ENCODE data around the gene SMC1B.

SMC1B gene

DNA sequence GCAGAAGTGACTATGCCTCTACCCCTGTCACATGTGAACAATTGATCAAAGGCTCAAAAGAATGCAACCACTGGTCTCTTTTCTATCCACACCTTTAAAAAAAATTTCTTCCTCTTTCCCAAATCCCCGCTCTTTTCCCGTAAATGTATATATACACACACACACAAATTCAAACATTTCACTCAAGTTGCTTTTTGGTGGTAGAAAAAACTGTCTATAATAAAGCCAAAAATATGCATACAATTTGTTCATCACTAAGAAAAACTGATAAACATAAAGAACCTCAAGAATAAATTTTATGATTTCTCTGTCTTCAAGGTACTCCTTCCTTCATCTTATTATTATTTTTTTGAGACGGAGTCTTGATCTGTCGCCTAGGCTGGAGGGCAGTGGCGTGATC is 5.6 kb downstream of the SMC1B start:
- TF ChIP-seq, protein P1, sequence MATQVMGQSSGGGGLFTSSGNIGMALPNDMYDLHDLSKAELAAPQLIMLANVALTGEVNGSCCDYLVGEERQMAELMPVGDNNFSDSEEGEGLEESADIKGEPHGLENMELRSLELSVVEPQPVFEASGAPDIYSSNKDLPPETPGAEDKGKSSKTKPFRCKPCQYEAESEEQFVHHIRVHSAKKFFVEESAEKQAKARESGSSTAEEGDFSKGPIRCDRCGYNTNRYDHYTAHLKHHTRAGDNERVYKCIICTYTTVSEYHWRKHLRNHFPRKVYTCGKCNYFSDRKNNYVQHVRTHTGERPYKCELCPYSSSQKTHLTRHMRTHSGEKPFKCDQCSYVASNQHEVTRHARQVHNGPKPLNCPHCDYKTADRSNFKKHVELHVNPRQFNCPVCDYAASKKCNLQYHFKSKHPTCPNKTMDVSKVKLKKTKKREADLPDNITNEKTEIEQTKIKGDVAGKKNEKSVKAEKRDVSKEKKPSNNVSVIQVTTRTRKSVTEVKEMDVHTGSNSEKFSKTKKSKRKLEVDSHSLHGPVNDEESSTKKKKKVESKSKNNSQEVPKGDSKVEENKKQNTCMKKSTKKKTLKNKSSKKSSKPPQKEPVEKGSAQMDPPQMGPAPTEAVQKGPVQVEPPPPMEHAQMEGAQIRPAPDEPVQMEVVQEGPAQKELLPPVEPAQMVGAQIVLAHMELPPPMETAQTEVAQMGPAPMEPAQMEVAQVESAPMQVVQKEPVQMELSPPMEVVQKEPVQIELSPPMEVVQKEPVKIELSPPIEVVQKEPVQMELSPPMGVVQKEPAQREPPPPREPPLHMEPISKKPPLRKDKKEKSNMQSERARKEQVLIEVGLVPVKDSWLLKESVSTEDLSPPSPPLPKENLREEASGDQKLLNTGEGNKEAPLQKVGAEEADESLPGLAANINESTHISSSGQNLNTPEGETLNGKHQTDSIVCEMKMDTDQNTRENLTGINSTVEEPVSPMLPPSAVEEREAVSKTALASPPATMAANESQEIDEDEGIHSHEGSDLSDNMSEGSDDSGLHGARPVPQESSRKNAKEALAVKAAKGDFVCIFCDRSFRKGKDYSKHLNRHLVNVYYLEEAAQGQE (IDR thresholded peaks at IDR 0.05; ENCODE audit: insufficient read depth in 1 of 2, low read depth in 2 of 2, low read length in 2 of 2): no peak
- no peak for TF ChIP-seq POLR2AphosphoS5 (IDR thresholded peaks at IDR 0.05; ENCODE audit: low read depth, low read length)
- TF ChIP-seq SIN3A (IDR thresholded peaks at IDR 0.05; ENCODE audit: borderline replicate concordance, insufficient read depth, low read length): no peak
- TF ChIP-seq TAF1 (IDR thresholded peaks at IDR 0.05; ENCODE audit: borderline replicate concordance, insufficient read depth, low read length): no peak
- no peak for TF ChIP-seq FOXP2 (optimal IDR thresholded peaks at IDR 0.05; ENCODE audit: borderline replicate concordance, extremely low read depth, extremely low read length, insufficient read depth)

DNA sequence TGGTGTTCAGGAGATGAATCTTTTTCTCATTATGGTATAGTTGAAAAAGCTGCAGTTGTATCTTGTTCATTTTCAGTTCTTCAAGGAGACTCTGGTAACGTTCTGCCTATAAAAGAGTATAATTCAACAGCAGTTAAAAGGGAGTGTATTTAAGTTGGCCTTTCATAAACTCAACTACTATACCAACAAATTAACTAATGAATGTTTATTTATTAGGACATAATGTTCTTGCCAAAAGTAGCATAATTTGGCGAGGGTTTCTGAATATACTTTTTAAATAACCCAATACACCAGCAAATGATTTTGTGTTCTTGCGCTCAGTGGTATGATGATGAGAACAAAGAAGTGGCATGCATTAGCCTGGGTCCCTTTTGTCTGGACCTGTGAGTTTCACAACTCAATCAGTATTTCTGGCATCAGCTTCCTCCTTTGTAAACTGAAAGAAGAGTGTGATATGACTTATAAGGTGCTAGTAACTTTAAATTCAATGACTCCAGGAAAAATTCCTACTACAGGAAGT is 10.9 kb downstream of the SMC1B start:
- TF ChIP-seq SIN3A (IDR thresholded peaks at IDR 0.05; ENCODE audit: borderline replicate concordance, insufficient read depth, low read length) (no peak), TAF1 (IDR thresholded peaks at IDR 0.05; ENCODE audit: borderline replicate concordance, insufficient read depth, low read length) (no peak), POLR2AphosphoS5 (IDR thresholded peaks at IDR 0.05; ENCODE audit: low read depth, low read length) (no peak), FOXP2 (optimal IDR thresholded peaks at IDR 0.05; ENCODE audit: borderline replicate concordance, extremely low read depth, extremely low read length, insufficient read depth) (no peak)
- TF ChIP-seq, protein P1 (IDR thresholded peaks at IDR 0.05; ENCODE audit: insufficient read depth in 1 of 2, low read depth in 2 of 2, low read length in 2 of 2): no peak

DNA sequence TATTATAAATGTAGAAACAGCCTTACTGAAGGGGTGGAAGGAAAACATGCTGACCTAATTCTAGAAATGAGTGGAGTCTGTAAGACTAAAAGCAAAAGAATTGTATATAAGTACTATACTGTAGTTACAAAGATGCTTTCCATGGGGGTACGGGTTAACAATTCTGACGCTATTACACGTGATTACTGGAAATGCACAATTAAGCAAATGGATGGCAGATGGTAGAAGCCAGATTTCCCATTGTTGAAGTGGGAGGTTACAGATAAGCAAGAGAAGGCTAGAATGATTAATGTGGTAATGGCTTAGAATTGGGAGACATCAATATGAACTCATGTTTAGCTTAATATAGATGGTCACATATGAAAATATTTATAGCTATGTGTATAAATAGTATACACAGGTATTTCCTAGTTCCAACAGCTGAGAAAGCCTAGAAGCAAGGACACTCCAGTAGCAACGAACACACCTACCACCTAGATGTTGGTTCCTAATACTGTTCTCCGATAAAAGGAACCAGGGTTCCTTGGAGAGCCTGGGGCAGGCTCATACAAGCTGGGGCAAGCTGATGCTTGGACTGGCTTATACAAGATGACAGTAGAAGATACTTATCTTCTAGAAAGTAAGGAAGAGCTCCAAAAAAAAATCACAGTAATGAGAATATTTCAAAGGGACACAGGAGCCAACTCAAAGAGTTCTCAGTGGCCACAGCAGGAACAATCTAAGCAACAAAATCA is 13.5 kb downstream of the SMC1B start:
- TF ChIP-seq FOXP2 (optimal IDR thresholded peaks at IDR 0.05; ENCODE audit: borderline replicate concordance, extremely low read depth, extremely low read length, insufficient read depth) (no peak), SIN3A (IDR thresholded peaks at IDR 0.05; ENCODE audit: borderline replicate concordance, insufficient read depth, low read length) (no peak), POLR2AphosphoS5 (IDR thresholded peaks at IDR 0.05; ENCODE audit: low read depth, low read length) (no peak), TAF1 (IDR thresholded peaks at IDR 0.05; ENCODE audit: borderline replicate concordance, insufficient read depth, low read length) (no peak)
- TF ChIP-seq, protein P1 (IDR thresholded peaks at IDR 0.05; ENCODE audit: insufficient read depth in 1 of 2, low read depth in 2 of 2, low read length in 2 of 2): no peak

DNA sequence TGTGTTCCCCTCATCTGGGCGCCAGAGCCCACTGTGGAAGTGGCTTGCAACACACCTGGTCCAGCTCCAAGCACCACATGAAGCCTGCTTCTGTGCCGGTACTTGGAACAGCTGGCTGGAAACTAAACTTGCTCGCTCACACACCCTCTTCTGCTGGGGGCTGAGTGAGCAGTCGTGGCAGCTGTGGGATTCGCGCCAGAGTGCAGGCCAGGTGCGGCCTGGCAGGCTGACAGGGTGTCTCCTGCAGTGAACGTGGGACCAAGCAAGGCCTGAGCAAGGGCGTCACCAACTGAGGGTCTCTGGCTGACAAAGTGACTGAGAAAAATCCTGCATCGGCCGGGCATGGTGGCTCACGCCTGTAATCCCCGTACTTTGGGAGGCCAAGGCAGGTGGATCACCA is 15.2 kb downstream of the SMC1B start:
- TF ChIP-seq FOXP2 (optimal IDR thresholded peaks at IDR 0.05; ENCODE audit: borderline replicate concordance, extremely low read depth, extremely low read length, insufficient read depth) (no peak), POLR2AphosphoS5 (IDR thresholded peaks at IDR 0.05; ENCODE audit: low read depth, low read length) (no peak), SIN3A (IDR thresholded peaks at IDR 0.05; ENCODE audit: borderline replicate concordance, insufficient read depth, low read length) (no peak), TAF1 (IDR thresholded peaks at IDR 0.05; ENCODE audit: borderline replicate concordance, insufficient read depth, low read length) (no peak)
- TF ChIP-seq, protein P1 (IDR thresholded peaks at IDR 0.05; ENCODE audit: insufficient read depth in 1 of 2, low read depth in 2 of 2, low read length in 2 of 2): no peak

Measured in PFSK-1 (cell line).